Endothelial cell of umbilical vein (primary cell): ENCODE data around the gene FZD10. TPM values are rescaled to one million over a fixed set of nuclear protein-coding genes. Genes with fewer than 3 reads are reported as not detected.

ENCODE experiments used
- Bru-seq: library from RNA; stranded (reverse); fragments of 400-500 nt; gene quantifications from one replicate; lab custom pipeline; 2021; lab: Mats Ljungman, UMichigan
- BruChase-seq, 2 experiments: library from RNA; stranded (reverse); fragments of 400-500 nt; gene quantifications; one replicate each; lab custom pipeline; 2021; lab: Mats Ljungman, UMichigan
- BruUV-seq: library from RNA; stranded (reverse); fragments of 400-500 nt; replicated peaks from 2 replicates; lab custom pipeline; 2021; lab: Mats Ljungman, UMichigan
- CTCF ChIA-PET: fragments of 300-600, 350-600 bp; sonication (Branson Sonifier 250); formaldehyde crosslinking; loops from one replicate; lab custom pipeline; 2021; ENCODE audit warnings: antibody characterized with exemption, inconsistent platforms; lab: Charles Lee
- POLR2A ChIA-PET: fragments of 300-600, 350-600 bp; sonication (Branson Sonifier 250); formaldehyde crosslinking; loops from one replicate; lab custom pipeline; 2021; ENCODE audit warnings: antibody characterized with exemption, inconsistent platforms; lab: Charles Lee
- DNase-seq: peaks from one replicate; pipeline ENCODE4 v3.0.0-alpha.2; 2011; ENCODE audit warnings: low read depth, low spot score
- FAIRE-seq: peaks from 2 replicates; lab custom pipeline; 2011; peaks lifted over from hg19 to GRCh38; lab: Jason Lieb, UNC
- H2AFZ ChIP-seq: 2 replicates; pipeline ENCODE4 v1.6.0; 2012; ENCODE audit warnings: low read depth, low read length, control low read depth, inconsistent platforms
- H3K27ac ChIP-seq: 2 replicates; pipeline ENCODE4 v1.5.1; 2011; ENCODE audit warnings: low read depth, mild to moderate bottlenecking, control low read depth, low read length, moderate library complexity; ENCODE audit not compliant: insufficient read depth
- H3K27me3 ChIP-seq, 2 experiments: 2 replicates each; pipeline versions ENCODE4 v1.6.0 to v1.6.1; 2011; ENCODE audit warnings: low read length in 2 of 2, mixed read lengths in 1 of 2; ENCODE audit not compliant: control insufficient read depth in 2 of 2, insufficient read depth in 2 of 2
- H3K36me3 ChIP-seq, 2 experiments: 2 replicates in 1 of 2; 3 replicates in 1 of 2; pipeline ENCODE4 v1.5.1; 2011; ENCODE audit warnings: low read length in 2 of 2, mild to moderate bottlenecking in 1 of 2, moderate library complexity in 1 of 2; ENCODE audit not compliant: control insufficient read depth in 2 of 2, insufficient read depth in 2 of 2; ENCODE audit errors: extremely low read depth in 1 of 2
- H3K4me1 ChIP-seq: 3 replicates; pipeline ENCODE4 v1.5.1; 2011; ENCODE audit warnings: mild to moderate bottlenecking, low read length; ENCODE audit not compliant: control insufficient read depth, insufficient read depth; ENCODE audit errors: extremely low read depth
- H3K4me2 ChIP-seq: 2 replicates; pipeline ENCODE4 v1.6.1; 2011; ENCODE audit warnings: low read length, control low read depth, mixed read lengths; ENCODE audit not compliant: insufficient read depth
- H3K4me3 ChIP-seq, 3 experiments: fragments of 200-600 bp in 1 of 3; sonication (generic), shearing (Covaris generic) in 1 of 3; replicated peaks in 1 of 3; 2 replicates each; pipeline ENCODE4 v1.5.1; 2011 to 2016; ENCODE audit warnings: control low read depth in 3 of 3, low read length in 3 of 3, mild to moderate bottlenecking in 2 of 3, inconsistent platforms in 1 of 3, low read depth in 1 of 3, moderate library complexity in 1 of 3; ENCODE audit not compliant: insufficient read depth in 1 of 3
- H3K79me2 ChIP-seq: 2 replicates; pipeline ENCODE4 v1.6.0; 2012; ENCODE audit warnings: low read length, inconsistent platforms; ENCODE audit not compliant: control insufficient read depth, insufficient read depth
- H3K9ac ChIP-seq: replicated peaks from 2 replicates; pipeline ENCODE3; 2011; ENCODE audit warnings: low read length, control low read depth; ENCODE audit not compliant: insufficient read depth; ENCODE audit errors: extremely low read depth
- H3K9me1 ChIP-seq: replicated peaks from 3 replicates; pipeline ENCODE4 v1.6.0; 2011; ENCODE audit warnings: mild to moderate bottlenecking, low read length; ENCODE audit not compliant: control insufficient read depth, insufficient read depth; ENCODE audit errors: extremely low read depth
- H3K9me3 ChIP-seq: replicated peaks from 2 replicates; pipeline ENCODE4 v1.5.1; 2012; ENCODE audit warnings: low read length, inconsistent platforms; ENCODE audit not compliant: control insufficient read depth, insufficient read depth
- H4K20me1 ChIP-seq: replicated peaks from 2 replicates; pipeline ENCODE3; 2011; ENCODE audit warnings: mild to moderate bottlenecking, low read length; ENCODE audit not compliant: control insufficient read depth, insufficient read depth; ENCODE audit errors: extremely low read depth
- CTCF ChIP-seq, 2 donors: IDR thresholded peaks; 1 replicate in 1 of 2; 2 replicates in 1 of 2; pipeline ENCODE4 v1.5.1; 2011; ENCODE audit warnings: low read length in 2 of 2, mild to moderate bottlenecking in 2 of 2, moderate library complexity in 2 of 2, control low read depth in 1 of 2, inconsistent platforms in 1 of 2, low read depth in 1 of 2; ENCODE audit not compliant: insufficient read depth in 1 of 2; ENCODE audit errors: extremely low read depth in 1 of 2
- EZH2 ChIP-seq: IDR thresholded peaks from 2 replicates; pipeline ENCODE4 v1.6.1; 2012; ENCODE audit warnings: borderline replicate concordance, low read depth, mild to moderate bottlenecking, moderate library complexity, low read length, inconsistent platforms; ENCODE audit not compliant: severe bottlenecking
- FOS ChIP-seq: IDR thresholded peaks from 2 replicates; pipeline ENCODE4 v1.6.1; 2011; ENCODE audit warnings: mild to moderate bottlenecking, low read length, moderate library complexity, borderline replicate concordance; ENCODE audit not compliant: insufficient read depth
- GATA2 ChIP-seq: IDR thresholded peaks from 2 replicates; pipeline ENCODE4 v1.7.0; 2011; ENCODE audit warnings: low read depth, mild to moderate bottlenecking, moderate library complexity, mixed read lengths, low read length; ENCODE audit not compliant: insufficient read length, insufficient read depth
- JUN ChIP-seq: IDR thresholded peaks from 2 replicates; pipeline ENCODE4 v1.6.1; 2011; ENCODE audit warnings: borderline replicate concordance, low read depth; ENCODE audit not compliant: insufficient read length, insufficient read depth
- MAX ChIP-seq: IDR thresholded peaks from 2 replicates; pipeline ENCODE4 v1.6.1; 2011; ENCODE audit not compliant: insufficient read depth, insufficient read length
- MYC ChIP-seq: IDR thresholded peaks from one replicate; pipeline ENCODE4 v1.6.1; 2011; ENCODE audit warnings: mild to moderate bottlenecking, low read depth, low read length
- POLR2A ChIP-seq: IDR thresholded peaks from 2 replicates; pipeline ENCODE4 v1.6.1; 2012; ENCODE audit warnings: low read depth, mild to moderate bottlenecking, control low read depth, low read length
- POLR2AphosphoS5 ChIP-seq: IDR thresholded peaks from 2 replicates; pipeline ENCODE4 v1.6.1; 2012; ENCODE audit warnings: low read depth, mild to moderate bottlenecking, control low read depth, low read length, moderate library complexity; ENCODE audit not compliant: insufficient read depth
- dilution Hi-C: fragments of 300-500 bp; cut with MboI; formaldehyde crosslinking; loops from one replicate; pipeline ENCODE4 v1.15.0; 2019; ENCODE audit warnings: low sequenced_read_pairs; ENCODE audit not compliant: extremely low pct_ligation_motif_present
- intact Hi-C: fragments of 100-400 bp; cut with micrococcal nuclease; formaldehyde crosslinking; loops from one replicate; pipeline ENCODE4 v1.10.0; 2022
- long read RNA-seq: library from polyadenylated mRNA; stranded (forward); transcript quantifications from one replicate; pipeline ENCODE4 v2.0.0, GENCODE V29; 2021
- polyA minus RNA-seq, 3 experiments: library from RNA; depleted of rRNA, polyadenylated mRNA; stranded (reverse); fragments of >200 nt; gene quantifications; 1 replicate in 1 of 3; 2 replicates in 2 of 3; pipeline ENCODE4 v1.2.3, GENCODE V29; 2011
- polyA plus RNA-seq, 4 experiments: library from polyadenylated mRNA; depleted of rRNA in 3 of 4; stranded (reverse) in 3 of 4; unstranded in 1 of 4; fragments of >200 nt; gene quantifications; 2 replicates each; pipeline versions ENCODE4 v1.2.1 to v1.2.3, GENCODE V29; 2011 to 2012; ENCODE audit warnings: missing spikeins in 1 of 4
- total RNA-seq: library from RNA; stranded (reverse); gene quantifications from 2 replicates; pipeline ENCODE4 v1.2.3, GENCODE V29; 2021

Gene FZD10
- total RNA-seq (not detected in 2 replicates), polyA plus RNA-seq (not detected in 2 replicates), polyA minus RNA-seq (not detected in 2 replicates), Bru-seq, nascent RNA (not detected), BruChase-seq, experiment 1, labeled RNA remaining after a 6-hour chase (not detected), BruChase-seq, experiment 2, labeled RNA remaining after a 2-hour chase (not detected)
- not detected in 2 replicates for polyA plus RNA-seq (2011; cell fraction: cytosol; rRNA removed)
- polyA plus RNA-seq (2011; cell fraction: nucleus; rRNA removed) = not detected in 2 replicates
- polyA plus RNA-seq (2012) = not detected in 2 replicates
- polyA minus RNA-seq (2011; cell fraction: cytosol; rRNA and poly(A)+ RNA removed) = 14.2 TPM
- 0.14 and 0.24 TPM in 2 replicates for polyA minus RNA-seq (2011; cell fraction: nucleus; rRNA and poly(A)+ RNA removed)
- long read RNA-seq = 0 reads

GRCh38 chr12:130162267-130162666 is at the start of gene FZD10:
Gene FZD10 (plus strand): TSS chr12:130162464. CDS start chr12:130162943, 479 bp downstream.
- Histone ChIP-seq H3K4me3 (no peak within 1 kb of the TSS), H3K27me3 (peaks cover 13 to 26% of the 10 kb centered on the region in 2 experiments), H3K27ac (no peak within 1 kb of the TSS), H3K9me1 (no peaks in the 10 kb centered on the region), H3K4me1 (no peaks in the 10 kb centered on the region), H3K9me3 (no peaks in the 10 kb centered on the region), H3K9ac (no peak within 1 kb of the TSS), H2AFZ (no peak within 1 kb of the TSS), H3K79me2 (no peaks in the 10 kb centered on the region), H3K36me3 (no peaks in the 10 kb centered on the region), H3K4me2 (no peak within 1 kb of the TSS), H4K20me1 (no peaks in the 10 kb centered on the region)
- BruUV-seq = no TSS peak
- POLR2A ChIA-PET = no interaction called here
- dilution Hi-C loops = no loop called here
- TF ChIP-seq FOS = no peak
- TF ChIP-seq JUN = no peak
- TF ChIP-seq MAX = no peak
- no peak for TF ChIP-seq MYC
- FAIRE-seq (no peak), DNase-seq (no peak)
- intact Hi-C loops = no loop called here
- CTCF ChIA-PET = no interaction called here

GRCh38 chr12:130114952-130115351 is 47.3 kb upstream of the FZD10 start:
- no peaks in the 10 kb centered on the region for H4K20me1 ChIP-seq
- H3K9me1 ChIP-seq = no peaks in the 10 kb centered on the region
- FAIRE-seq (no peak), DNase-seq (no peak)
- no peak overlapping the region for H3K4me3 ChIP-seq
- ChIA-PET CTCF (no interaction called here), POLR2A (no interaction called here)
- H3K27me3 ChIP-seq = no peaks in the 10 kb centered on the region
- dilution Hi-C loops = no loop called here
- intact Hi-C loops = no loop called here
- H3K9ac ChIP-seq = no peak overlapping the region
- H2AFZ ChIP-seq = no peak overlapping the region
- H3K9me3 ChIP-seq = peaks cover 12% of the 10 kb centered on the region
- TF ChIP-seq POLR2A (no peak), MAX (no peak), GATA2 (no peak), FOS (no peak), JUN (no peak), CTCF (IDR thresholded peaks at IDR 0.05; ENCODE audit: extremely low read depth in 1 of 2, insufficient read depth in 1 of 2, low read depth in 1 of 2, low read length in 2 of 2) (no peak), EZH2 (no peak), POLR2AphosphoS5 (no peak), MYC (no peak)
- H3K4me1 ChIP-seq = no peaks in the 10 kb centered on the region
- H3K36me3 ChIP-seq = no peaks in the 10 kb centered on the region
- no peak overlapping the region for H3K4me2 ChIP-seq
- no TSS peak for BruUV-seq
- H3K27ac ChIP-seq = no peak overlapping the region
- H3K79me2 ChIP-seq = no peaks in the 10 kb centered on the region
